Muscle layer of colon (tissue), 2 donors: ENCODE data around the gene KCNMA1.

Source experiments
- H3K27ac ChIP-seq: one replicate; pipeline ENCODE4 v1.7.0; 2013; ENCODE audit warnings: low read depth, mild to moderate bottlenecking, low read length, moderate library complexity
- H3K27me3 ChIP-seq, 2 donors: one replicate each; pipeline ENCODE4 v1.7.0; 2013; ENCODE audit warnings: low read length in 2 of 2, mild to moderate bottlenecking in 2 of 2; ENCODE audit not compliant: insufficient read depth in 2 of 2, control insufficient read depth in 1 of 2
- H3K36me3 ChIP-seq: one replicate; pipeline ENCODE4 v1.7.0; 2013; ENCODE audit warnings: mild to moderate bottlenecking, low read length; ENCODE audit not compliant: insufficient read depth
- H3K4me1 ChIP-seq: one replicate; pipeline ENCODE4 v1.7.0; 2013; ENCODE audit warnings: mild to moderate bottlenecking, low read length; ENCODE audit not compliant: insufficient read depth
- H3K4me3 ChIP-seq, 2 donors: one replicate each; pipeline ENCODE4 v1.7.0; 2013; ENCODE audit warnings: low read length in 2 of 2, low read depth in 1 of 2, mild to moderate bottlenecking in 1 of 2, moderate library complexity in 1 of 2
- H3K9ac ChIP-seq: one replicate; pipeline ENCODE4 v1.7.0; 2013; ENCODE audit warnings: low read length
- H3K9me3 ChIP-seq: one replicate; pipeline ENCODE4 v1.7.0; 2013; ENCODE audit warnings: mild to moderate bottlenecking, low read length
- donor health status: abdominal sarcoma.
- donor health status: Adenocarcinoma of cecum.

KCNMA1 gene

DNA sequence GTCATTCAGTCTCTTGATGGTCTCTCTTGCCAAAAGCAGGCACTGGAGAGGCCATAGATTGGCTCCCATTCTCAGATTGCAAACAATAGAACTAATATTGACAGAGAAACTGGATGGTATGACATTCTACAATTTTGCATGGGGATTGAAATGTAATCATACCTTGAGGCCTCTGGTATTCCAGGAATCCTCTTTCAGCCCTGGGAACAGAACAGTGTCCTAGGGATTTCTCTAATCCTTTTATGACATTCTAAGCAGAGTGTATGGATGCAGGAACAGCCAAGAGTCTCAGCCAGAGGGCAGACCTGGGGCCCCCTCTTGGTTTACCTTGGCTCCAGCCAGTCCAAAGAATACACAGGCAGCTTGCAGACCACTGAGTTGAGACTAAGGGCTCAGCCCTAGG is 206.4 kb downstream of the KCNMA1 start:
- H3K9ac ChIP-seq: no peak overlapping the region
- H3K4me1 ChIP-seq: peaks cover 49% of the 10 kb centered on the region

DNA sequence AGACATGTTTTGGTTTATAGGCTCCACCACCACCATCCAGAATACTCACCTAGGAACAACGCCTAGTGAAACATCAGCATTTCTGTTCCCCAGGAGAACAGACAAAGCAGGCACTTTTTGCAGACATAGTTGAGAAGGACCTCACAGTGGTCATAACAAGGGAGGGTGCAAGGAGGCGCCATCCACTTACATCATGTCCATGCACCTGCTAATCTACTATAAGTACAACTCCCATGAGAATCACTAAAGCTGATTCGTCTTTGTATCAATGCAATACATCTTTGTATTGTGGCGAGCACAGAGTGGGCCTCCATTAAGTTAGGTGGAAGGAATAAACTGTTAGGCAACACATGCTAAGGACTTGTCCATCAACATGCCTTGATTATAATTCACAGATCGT is 207.1 kb downstream of the KCNMA1 start:
- Histone ChIP-seq H3K4me3 (no peak overlapping the region), H3K36me3 (no peaks in the 10 kb centered on the region), H3K4me1 (peaks cover 49% of the 10 kb centered on the region), H3K9me3 (no peaks in the 10 kb centered on the region), H3K9ac (no peak overlapping the region), H3K27ac (no peak overlapping the region), H3K27me3 (no peaks in the 10 kb centered on the region)

More for the DNA sequence above, 206.4 kb downstream of the KCNMA1 start:
- no peak overlapping the region for H3K4me3 ChIP-seq
- no peak overlapping the region for H3K27ac ChIP-seq
- H3K27me3 ChIP-seq: no peaks in the 10 kb centered on the region
- no peaks in the 10 kb centered on the region for H3K9me3 ChIP-seq
- no peaks in the 10 kb centered on the region for H3K36me3 ChIP-seq

DNA sequence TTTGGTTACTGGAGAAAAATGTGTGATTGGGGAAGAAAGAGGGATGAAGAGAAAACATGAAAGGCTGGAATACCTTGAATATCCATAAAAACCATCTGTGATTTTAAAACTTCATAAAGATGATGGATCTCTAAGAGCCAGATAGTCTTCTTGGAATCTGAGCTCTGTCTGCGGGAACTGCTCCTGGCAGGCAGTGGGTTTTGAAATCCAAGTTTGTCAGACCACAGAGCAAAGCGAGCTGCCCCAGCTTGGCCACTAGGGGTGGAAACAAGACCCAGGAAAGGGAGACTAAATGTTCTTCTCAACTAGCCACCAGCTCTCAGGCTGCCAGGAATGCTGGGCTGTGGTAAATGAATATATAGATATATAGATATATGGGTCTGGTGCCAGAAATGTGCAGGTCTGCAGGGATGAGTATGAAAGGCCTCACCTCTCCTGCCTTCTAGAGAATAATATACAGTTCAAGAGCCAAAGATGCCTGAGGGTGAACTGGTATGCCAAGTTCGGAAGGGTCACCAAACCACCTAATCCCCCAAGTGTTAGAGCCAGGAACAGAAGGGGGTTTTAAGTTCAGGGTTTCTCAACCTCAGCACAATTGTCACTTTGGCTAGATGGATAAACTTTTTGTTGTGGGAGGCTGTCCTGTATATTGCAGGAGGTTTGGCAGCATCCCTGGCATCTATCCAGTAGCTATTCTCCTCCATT is 208.8 kb downstream of the KCNMA1 start:
- no peak overlapping the region for H3K9ac ChIP-seq
- no peaks in the 10 kb centered on the region for H3K36me3 ChIP-seq
- H3K9me3 ChIP-seq: no peaks in the 10 kb centered on the region
- no peak overlapping the region for H3K4me3 ChIP-seq
- H3K4me1 ChIP-seq: peaks cover 58% of the 10 kb centered on the region
- H3K27me3 ChIP-seq: no peaks in the 10 kb centered on the region
- peak overlapping the region; percentile 55 for H3K27ac ChIP-seq

DNA sequence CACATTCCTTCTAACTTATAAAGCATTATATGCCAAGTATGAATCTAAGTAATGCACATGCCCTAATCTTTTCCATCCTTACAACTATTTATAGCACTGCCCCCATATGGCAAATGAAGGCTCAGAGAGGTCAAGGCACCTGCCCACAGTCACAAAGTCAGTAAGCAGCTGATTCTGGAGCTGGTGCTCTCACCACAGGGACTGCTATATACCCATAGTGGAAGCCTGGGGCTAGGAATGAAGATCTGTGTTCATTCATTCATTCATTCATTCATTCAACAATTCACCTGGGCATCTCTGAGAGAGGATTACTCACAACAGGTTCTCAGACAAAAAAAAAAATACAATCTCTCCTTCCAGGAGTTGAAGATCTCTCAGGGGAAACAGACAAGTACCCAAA is 213.4 kb downstream of the KCNMA1 start:
- Histone ChIP-seq H3K9ac (no peak overlapping the region), H3K4me1 (peaks cover 81% of the 10 kb centered on the region), H3K27ac (no peak overlapping the region)

DNA sequence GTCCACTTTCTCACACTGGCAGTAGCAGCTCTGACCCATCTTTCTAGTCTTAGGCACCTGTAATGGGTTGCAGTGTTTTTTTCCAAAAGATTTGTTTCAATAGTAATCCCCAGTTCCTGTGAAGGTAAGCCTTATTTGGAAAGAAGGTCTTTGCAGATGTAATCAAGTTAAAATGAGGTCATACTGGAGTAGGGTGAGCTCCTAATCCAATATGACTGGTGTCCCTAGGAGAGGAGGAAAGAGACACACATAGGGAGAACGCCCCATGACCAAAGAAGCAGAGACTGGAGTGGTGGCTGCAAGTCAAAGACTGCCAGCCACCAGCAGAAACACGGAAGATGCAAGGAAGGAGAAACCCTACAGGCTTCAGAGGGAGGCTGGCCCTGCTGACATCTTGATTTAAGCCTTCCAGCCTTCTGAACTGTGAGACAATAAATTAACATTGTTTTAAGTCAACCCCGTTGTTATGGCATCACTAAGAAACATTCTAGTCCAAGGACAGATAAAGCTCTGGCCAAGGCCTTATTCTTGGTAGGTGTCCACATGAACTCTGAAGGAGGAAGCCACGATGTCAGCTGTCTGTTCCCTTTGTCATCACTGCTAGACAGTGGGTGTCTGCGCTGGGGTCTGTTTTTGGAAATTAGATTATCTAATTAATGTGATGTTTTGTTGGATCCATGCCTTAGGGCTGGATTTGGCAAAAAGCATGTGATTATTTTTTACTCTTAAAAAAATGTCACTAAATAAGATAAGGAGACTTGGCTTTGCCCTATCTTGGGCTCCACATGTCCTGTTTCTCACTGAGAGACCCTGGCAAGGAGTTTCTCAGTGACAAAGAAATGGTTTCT is 214.9 kb downstream of the KCNMA1 start:
- Histone ChIP-seq H3K36me3 (no peaks in the 10 kb centered on the region), H3K4me3 (no peak overlapping the region), H3K9ac (no peak overlapping the region), H3K4me1 (peaks cover 82% of the 10 kb centered on the region), H3K27me3 (no peaks in the 10 kb centered on the region), H3K9me3 (no peaks in the 10 kb centered on the region), H3K27ac (peak overlapping the region; percentile 55)

More for the DNA sequence above, 213.4 kb downstream of the KCNMA1 start:
- H3K9me3 ChIP-seq: no peaks in the 10 kb centered on the region
- H3K36me3 ChIP-seq: no peaks in the 10 kb centered on the region
- H3K4me3 ChIP-seq: no peak overlapping the region
- H3K27me3 ChIP-seq: no peaks in the 10 kb centered on the region

DNA sequence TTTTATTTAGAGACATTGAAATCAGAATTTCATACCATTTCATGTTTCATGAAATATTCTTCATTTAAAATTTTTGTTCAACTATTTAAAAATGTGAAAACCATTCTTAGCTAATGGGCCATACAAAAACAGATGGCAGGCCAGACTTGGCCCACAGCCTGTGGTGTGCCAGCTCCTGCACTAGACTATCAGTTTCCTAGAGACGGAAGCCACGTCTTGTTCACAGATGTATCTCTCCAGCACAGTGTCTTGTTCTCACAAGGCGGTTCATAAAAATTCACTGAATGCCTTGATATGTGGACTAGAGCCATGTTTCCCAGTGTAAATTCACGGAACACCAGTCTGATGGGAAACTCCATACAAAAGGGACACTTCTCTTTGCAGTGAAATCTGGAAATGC is 216.0 kb downstream of the KCNMA1 start:
- Histone ChIP-seq H3K9me3 (no peaks in the 10 kb centered on the region), H3K27ac (peak overlapping the region; percentile 27), H3K4me3 (no peak overlapping the region), H3K27me3 (no peaks in the 10 kb centered on the region), H3K4me1 (peaks cover 84% of the 10 kb centered on the region), H3K36me3 (no peaks in the 10 kb centered on the region), H3K9ac (no peak overlapping the region)

DNA sequence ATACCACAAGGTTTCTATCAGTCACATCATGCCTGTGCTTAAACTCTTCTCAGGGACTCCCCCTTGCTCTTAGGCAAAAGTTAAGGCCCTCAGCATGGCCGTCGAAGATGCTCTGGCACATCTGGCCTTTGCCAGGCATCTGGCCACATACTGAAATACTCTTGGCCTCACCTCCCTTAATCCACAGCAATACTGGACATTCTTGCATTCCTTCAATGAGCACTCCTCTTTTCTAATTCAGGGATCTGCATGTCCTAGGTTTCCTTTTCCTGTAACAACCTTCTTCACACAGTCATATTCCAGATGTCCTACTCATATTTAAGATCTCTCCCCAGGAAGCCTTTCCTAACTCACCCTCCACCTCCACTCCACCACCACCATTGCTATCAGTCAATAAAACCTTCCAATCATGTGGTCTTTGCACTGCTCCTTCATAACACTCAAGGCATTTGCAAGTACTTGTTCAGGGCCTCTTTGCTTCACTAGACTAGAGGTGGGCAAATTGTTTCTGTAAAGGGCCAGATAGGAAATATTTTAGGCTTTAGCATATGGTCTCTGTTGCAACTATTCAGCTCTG is 216.6 kb downstream of the KCNMA1 start:
- H3K9me3 ChIP-seq: no peaks in the 10 kb centered on the region
- H3K4me1 ChIP-seq: peaks cover 84% of the 10 kb centered on the region
- no peak overlapping the region for H3K9ac ChIP-seq
- no peak overlapping the region for H3K4me3 ChIP-seq
- no peaks in the 10 kb centered on the region for H3K27me3 ChIP-seq
- peak overlapping the region; percentile 6 for H3K27ac ChIP-seq
- no peaks in the 10 kb centered on the region for H3K36me3 ChIP-seq

DNA sequence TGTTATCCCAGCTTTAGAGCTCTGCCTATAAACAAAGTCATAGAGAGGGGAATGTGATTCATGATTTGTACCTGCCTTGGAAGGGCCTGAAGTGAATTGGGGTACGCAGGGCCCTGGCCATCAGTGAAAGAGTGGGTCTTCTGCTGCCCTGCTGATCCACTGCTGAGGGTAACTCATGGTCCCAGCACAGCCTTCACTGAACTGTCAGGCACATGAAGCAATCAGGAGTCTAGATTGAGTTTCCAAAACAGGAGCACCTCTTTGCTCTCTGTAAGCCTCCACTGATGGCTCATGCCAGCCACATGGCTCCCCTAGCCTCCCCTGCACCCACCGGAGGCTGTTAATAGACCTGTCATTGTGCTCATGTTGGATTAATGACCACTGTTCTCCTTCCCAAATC is 217.6 kb downstream of the KCNMA1 start:
- no peak overlapping the region for H3K27ac ChIP-seq
- H3K4me1 ChIP-seq: peaks cover 91% of the 10 kb centered on the region
- H3K4me3 ChIP-seq: peak overlapping the region in 1 of 2 donors; percentile 18
- H3K9me3 ChIP-seq: no peaks in the 10 kb centered on the region
- no peaks in the 10 kb centered on the region for H3K27me3 ChIP-seq
- H3K36me3 ChIP-seq: no peaks in the 10 kb centered on the region
- H3K9ac ChIP-seq: no peak overlapping the region

DNA sequence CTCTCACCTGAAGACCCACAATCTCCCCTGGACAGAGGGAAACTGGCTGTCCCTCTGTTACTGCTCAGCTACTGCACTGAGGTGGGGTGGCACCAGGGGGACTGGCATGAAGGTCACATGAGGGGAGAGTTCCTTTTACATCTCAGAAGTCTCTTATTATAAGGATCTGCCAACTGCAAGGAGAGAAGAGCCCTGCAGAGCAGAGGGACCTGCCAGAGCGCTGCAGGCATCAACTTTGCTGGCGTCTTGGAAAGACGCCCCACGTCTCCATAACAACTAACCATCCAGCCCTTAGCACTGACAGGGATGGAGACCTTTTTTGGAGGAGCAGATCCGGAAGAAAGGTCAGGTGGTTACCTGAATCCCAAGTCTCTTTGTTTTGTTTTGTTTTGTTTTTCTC is 218.6 kb downstream of the KCNMA1 start:
- no peaks in the 10 kb centered on the region for H3K36me3 ChIP-seq
- no peaks in the 10 kb centered on the region for H3K27me3 ChIP-seq
- no peak overlapping the region for H3K9ac ChIP-seq
- H3K27ac ChIP-seq: peak overlapping the region; percentile 80
- H3K4me3 ChIP-seq: no peak overlapping the region
- no peaks in the 10 kb centered on the region for H3K9me3 ChIP-seq
- H3K4me1 ChIP-seq: peaks cover 88% of the 10 kb centered on the region

DNA sequence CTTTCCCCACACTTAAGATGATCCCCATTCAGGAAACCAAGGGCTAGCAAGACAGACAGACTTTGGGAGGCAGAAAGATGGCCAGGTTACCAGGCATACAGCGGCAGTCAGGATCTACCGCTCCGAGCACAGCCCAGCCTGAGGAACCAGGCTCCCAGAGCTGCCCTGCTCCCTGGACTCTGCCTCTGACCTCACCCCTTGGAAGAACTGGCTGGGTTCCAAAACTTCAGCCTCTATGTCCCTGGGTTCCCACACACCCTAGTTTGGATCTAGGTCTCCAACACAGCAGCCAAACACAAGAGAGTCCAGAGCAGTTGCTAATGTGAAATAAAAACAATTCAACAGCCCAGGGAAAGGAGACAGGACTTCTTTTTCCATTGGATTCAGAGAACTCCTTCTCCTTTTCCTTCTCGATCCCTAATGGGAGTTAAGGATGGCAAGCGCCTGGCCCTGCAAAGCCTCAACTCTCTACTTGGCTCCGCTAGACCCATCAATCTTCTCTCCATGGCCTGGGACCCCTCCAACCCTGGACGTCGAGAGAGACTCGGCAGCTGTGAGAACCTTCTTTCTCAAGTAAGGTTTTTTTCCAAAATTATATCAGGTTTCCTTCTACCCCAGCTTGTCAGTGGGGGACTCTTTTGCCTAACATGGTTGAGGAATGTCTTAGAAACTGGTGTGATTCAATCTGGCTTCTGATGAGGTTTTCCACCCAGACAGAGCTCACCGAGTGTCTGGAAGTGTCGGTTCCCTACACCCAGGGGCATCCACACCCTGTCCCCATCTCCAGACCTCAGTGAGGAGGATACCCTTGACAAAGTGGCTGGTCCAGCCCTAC is 219.6 kb downstream of the KCNMA1 start:
- no peak overlapping the region for H3K9ac ChIP-seq

DNA sequence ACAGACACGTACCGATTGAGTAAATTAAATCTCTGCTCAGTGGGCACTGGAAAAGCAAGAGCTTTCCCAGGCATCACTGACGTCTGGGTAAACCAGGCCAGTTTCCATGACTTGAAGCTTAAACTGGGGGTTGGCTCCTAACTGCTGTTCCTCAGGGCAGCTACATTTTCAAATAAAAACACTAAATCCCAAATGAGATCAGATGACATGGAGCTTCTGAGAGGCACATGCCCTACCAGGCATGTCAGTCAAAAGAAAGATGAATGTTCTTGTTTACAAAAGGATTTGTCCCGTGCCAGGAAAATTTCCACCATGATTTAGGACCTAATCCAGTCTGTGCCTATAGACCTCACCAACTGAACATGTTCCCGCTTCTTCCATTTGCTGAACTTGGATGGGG is 220.2 kb downstream of the KCNMA1 start:
- peak overlapping the region in 1 of 2 donors; percentile 0 for H3K4me3 ChIP-seq
- H3K9me3 ChIP-seq: no peaks in the 10 kb centered on the region
- H3K27ac ChIP-seq: peak overlapping the region; percentile 80
- H3K4me1 ChIP-seq: peaks cover 75% of the 10 kb centered on the region
- H3K27me3 ChIP-seq: no peaks in the 10 kb centered on the region
- H3K9ac ChIP-seq: no peak overlapping the region
- H3K36me3 ChIP-seq: no peaks in the 10 kb centered on the region

More for the DNA sequence above, 219.6 kb downstream of the KCNMA1 start:
- Histone ChIP-seq H3K27ac (peak overlapping the region; percentile 80), H3K4me3 (peak overlapping the region in 1 of 2 donors; percentile 0), H3K9me3 (no peaks in the 10 kb centered on the region), H3K4me1 (peaks cover 77% of the 10 kb centered on the region), H3K27me3 (no peaks in the 10 kb centered on the region), H3K36me3 (no peaks in the 10 kb centered on the region)
